K562 (cell line): ENCODE data around the gene IL1RL2. TPM values are rescaled to one million over a fixed set of nuclear protein-coding genes. Genes with fewer than 3 reads are reported as not detected.

Experiments
- ATAC-seq: fragments of 200-7000 bp; cut with Tn5 transposase; 3 replicates; pipeline ENCODE4 v1.9.1; 2020; ENCODE audit warnings: moderate library complexity
- BruUV-seq: library from RNA; stranded (reverse); fragments of 400-500 nt; replicated peaks from 2 replicates; lab custom pipeline; 2021; lab: Mats Ljungman, UMichigan
- CTCF ChIA-PET: fragments of 300-600 bp; formaldehyde crosslinking; extraction: SDS; loops from one replicate; lab custom pipeline; 2021; ENCODE audit warnings: low intra/inter-chr PET ratio; lab: Yijun Ruan, JAX
- POLR2A ChIA-PET: fragments of 300-600, 350-650 bp; sonication (Branson Sonifier 250); formaldehyde crosslinking; extraction: SDS; loops from one replicate; lab custom pipeline; 2021; ENCODE audit warnings: antibody characterized with exemption, inconsistent platforms; lab: Yijun Ruan, JAX
- DNase-seq, 4 experiments: peaks; one replicate each; pipeline versions ENCODE4 v3.0.0 to v3.0.0-alpha.2; 2011 to 2018; ENCODE audit warnings: low spot score in 3 of 4, mixed read lengths in 3 of 4; ENCODE audit errors: extremely low read depth in 1 of 4
- FAIRE-seq: peaks from 2 replicates; lab custom pipeline; 2011; peaks lifted over from hg19 to GRCh38; lab: Jason Lieb, UNC
- H2AFZ ChIP-seq: 2 replicates; pipeline ENCODE4 v1.6.0; 2011; ENCODE audit warnings: low read depth, low read length, control low read depth, inconsistent platforms
- H3K27ac ChIP-seq: fragments of 200-600 bp; 3 replicates; pipeline ENCODE4 v1.8.0; 2011; ENCODE audit warnings: low read depth, mild to moderate bottlenecking, control low read depth, inconsistent platforms, low read length, moderate library complexity, mixed read lengths; ENCODE audit errors: extremely low read depth
- H3K27me3 ChIP-seq, 2 experiments: fragments of 300-600 bp in 1 of 2; 2 replicates in 1 of 2; 3 replicates in 1 of 2; pipeline versions ENCODE4 v1.6.0 to v1.8.0; 2011; ENCODE audit warnings: inconsistent platforms in 2 of 2, low read length in 2 of 2, mild to moderate bottlenecking in 1 of 2, mixed read lengths in 1 of 2, moderate library complexity in 1 of 2; ENCODE audit not compliant: control insufficient read depth in 2 of 2, insufficient read depth in 2 of 2
- H3K36me3 ChIP-seq: fragments of 300-600 bp; 3 replicates; pipeline ENCODE4 v1.8.0; 2011; ENCODE audit warnings: mild to moderate bottlenecking, low read length, inconsistent platforms; ENCODE audit not compliant: control insufficient read depth, insufficient read depth
- H3K4me1 ChIP-seq, 2 experiments: fragments of 200-600 bp in 1 of 2; replicated peaks in 1 of 2; 2 replicates in 1 of 2; 3 replicates in 1 of 2; pipeline versions ENCODE4 v1.5.1 to v1.8.0; 2011; ENCODE audit warnings: inconsistent platforms in 2 of 2, low read length in 2 of 2, mild to moderate bottlenecking in 1 of 2, mixed read lengths in 1 of 2, moderate library complexity in 1 of 2; ENCODE audit not compliant: control insufficient read depth in 2 of 2, insufficient read depth in 2 of 2
- H3K4me2 ChIP-seq: 2 replicates; pipeline ENCODE4 v1.6.1; 2011; ENCODE audit warnings: low read length, control low read depth, inconsistent platforms, mixed read lengths; ENCODE audit not compliant: insufficient read depth
- H3K4me3 ChIP-seq: fragments of 200-600 bp; sonication (generic), shearing (Covaris generic); 2 replicates; pipeline ENCODE4 v1.5.1; 2016; ENCODE audit warnings: control low read depth, inconsistent platforms
- H3K79me2 ChIP-seq: fragments of 200-600 bp; 3 replicates; pipeline ENCODE4 v1.8.0; 2011; ENCODE audit warnings: low read length, inconsistent platforms; ENCODE audit not compliant: control insufficient read depth, insufficient read depth
- H3K9ac ChIP-seq, 2 experiments: 2 replicates each; pipeline versions ENCODE4 v1.6.0 to v1.6.1; 2011; ENCODE audit warnings: low read depth in 2 of 2, low read length in 2 of 2, control low read depth in 1 of 2, inconsistent platforms in 1 of 2, mild to moderate bottlenecking in 1 of 2, mixed read lengths in 1 of 2; ENCODE audit not compliant: insufficient read depth in 1 of 2
- H3K9me1 ChIP-seq: one replicate; pipeline ENCODE4 v1.6.0; 2011; ENCODE audit warnings: inconsistent platforms, mild to moderate bottlenecking, low read length, moderate library complexity; ENCODE audit not compliant: control insufficient read depth, insufficient read depth
- H3K9me3 ChIP-seq: replicated peaks from 2 replicates; pipeline ENCODE4 v1.5.1; 2011; ENCODE audit warnings: low read depth, low read length, inconsistent platforms; ENCODE audit not compliant: control insufficient read depth, insufficient read depth
- H4K20me1 ChIP-seq: replicated peaks from 2 replicates; pipeline ENCODE4 v1.6.1; 2011; ENCODE audit warnings: low read length, inconsistent platforms, mixed read lengths; ENCODE audit not compliant: control insufficient read depth, insufficient read depth
- CBX3 ChIP-seq, 2 experiments: IDR thresholded peaks; 1 replicate in 1 of 2; 2 replicates in 1 of 2; pipeline ENCODE4 v1.6.1; 2012; ENCODE audit warnings: inconsistent platforms in 2 of 2, low read length in 2 of 2, borderline replicate concordance in 1 of 2, control low read depth in 1 of 2
- CREM ChIP-seq: IDR thresholded peaks from 2 replicates; pipeline ENCODE4 v1.6.1; 2014; ENCODE audit warnings: antibody characterized with exemption, low read depth
- DLX4 ChIP-seq: fragments of 250-450 bp; sonication (Bioruptor Pico); IDR thresholded peaks from 2 replicates; pipeline ENCODE4 v1.6.1; 2021; ENCODE audit warnings: mild to moderate bottlenecking
- PHF8 ChIP-seq: fragments of 200-600 bp; sonication (generic); IDR thresholded peaks from 2 replicates; pipeline ENCODE4 v1.6.1; 2012; ENCODE audit warnings: mixed run types, mild to moderate bottlenecking, inconsistent platforms, low read length, moderate library complexity, borderline replicate concordance
- POLR2G ChIP-seq: fragments of 200-400 bp; formaldehyde crosslinking; IDR thresholded peaks from 2 replicates; pipeline ENCODE4 v1.6.1; 2017; ENCODE audit warnings: low read depth, mild to moderate bottlenecking, antibody characterized with exemption, low read length, moderate library complexity
- POLR3G ChIP-seq: IDR thresholded peaks from 2 replicates; pipeline ENCODE4 v1.6.1; 2011; ENCODE audit not compliant: insufficient read length, insufficient replicate concordance; ENCODE audit errors: extremely low read depth
- PRDM10 ChIP-seq: fragments of 450-650 bp; IDR thresholded peaks from 2 replicates; pipeline ENCODE4 v1.6.1; 2018; ENCODE audit not compliant: partially characterized antibody
- PREB ChIP-seq: sonication (generic); formaldehyde crosslinking; IDR thresholded peaks from 2 replicates; pipeline ENCODE4 v1.8.1; 2023; ENCODE audit warnings: mild to moderate bottlenecking, missing genetic modification reagents
- SP2 ChIP-seq: IDR thresholded peaks from 2 replicates; pipeline ENCODE4 v1.6.1; 2011; ENCODE audit warnings: mild to moderate bottlenecking, low read depth, low read length, moderate library complexity; ENCODE audit not compliant: poor library complexity, severe bottlenecking; ENCODE audit errors: extremely low read depth
- TBP ChIP-seq: optimal IDR thresholded peaks from 2 replicates; pipeline ENCODE3; 2011; ENCODE audit warnings: low read depth, low read length, improper control_type of control experiment
- ZBTB9 ChIP-seq: fragments of 450-650 bp; formaldehyde crosslinking; IDR thresholded peaks from 2 replicates; pipeline ENCODE4 v1.4.0; 2020; ENCODE audit warnings: mild to moderate bottlenecking, moderate library complexity
- ZNF395 ChIP-seq: fragments of 200-800 bp; sonication (Bioruptor generic); IDR thresholded peaks from 2 replicates; pipeline ENCODE4 v1.6.1; 2017; ENCODE audit warnings: missing genetic modification characterization, missing compliant biosample characterization
- ZNF551 ChIP-seq: fragments of 250-450 bp; sonication (Bioruptor Pico); IDR thresholded peaks from 2 replicates; pipeline ENCODE4 v1.5.0; 2021; ENCODE audit warnings: mild to moderate bottlenecking, moderate library complexity
- WGBS: fragments of 100-300 bp; shearing (Covaris generic); methylation state at CpG from one replicate; pipeline ENCODE4 v1.1.6; 2016; ENCODE audit warnings: low coverage, mixed read lengths; ENCODE audit not compliant: insufficient coverage; ENCODE audit errors: missing lambda C conversion rate; 5-methylcytosine and 5-hydroxymethylcytosine counted together
- in situ Hi-C: fragments of 300-500 bp; cut with MboI; formaldehyde crosslinking; loops from 4 replicates; pipeline ENCODE4 v1.15.0; 2018; ENCODE audit warnings: inconsistent platforms, mixed read lengths
- intact Hi-C: fragments of 100-400 bp; cut with micrococcal nuclease; formaldehyde crosslinking; loops from 2 replicates; pipeline ENCODE4 v1.14.2; 2022
- polyA plus RNA-seq, 8 experiments: library from polyadenylated mRNA; depleted of rRNA in 4 of 8; stranded (reverse) in 5 of 8; unstranded in 3 of 8; fragments of >200 nt; fragmentation: Nextera tagmentation in 2 of 8; fragmentation: Illumina TruSeq in 1 of 8; extraction: Ambion mirVana in 2 of 8; extraction: Trizol in 1 of 8; gene quantifications; 2 replicates each; pipeline versions ENCODE4 v1.2.1 to v1.2.3, GENCODE V29; 2011 to 2014; ENCODE audit warnings: inconsistent platforms in 1 of 8, missing spikeins in 1 of 8
- total RNA-seq, 7 experiments: library from RNA; depleted of rRNA in 6 of 7; stranded (reverse); fragments of >200 nt in 6 of 7; fragmentation: Illumina TruSeq in 2 of 7; extraction: Trizol in 2 of 7; gene quantifications; 2 replicates each; pipeline versions ENCODE4 v1.2.1 to v1.2.3, GENCODE V29; 2011 to 2021; ENCODE audit warnings: low replicate concordance in 1 of 7

IL1RL2 gene
- total and polyA plus RNA-seq, 9 of the 15 experiments (the other 6 are each of a cell fraction or from before 2014, with no cell fraction given) = not detected

- peak in 1 of 4 experiments; percentile 38 for DNase-seq
- intact Hi-C loops = no loop called here
- Histone ChIP-seq H3K4me2 (peak overlapping the region; percentile 82), H3K27me3 (no peaks in the 10 kb centered on the region), H3K4me3 (peak overlapping the region; percentile 44), H3K9me1 (no peaks in the 10 kb centered on the region), H2AFZ (peak overlapping the region; percentile 99), H3K36me3 (no peaks in the 10 kb centered on the region; the same call in 2 of the 3 replicates), H3K27ac (no peak overlapping the region; the same call in 2 of the 3 replicates), H3K4me1 (peaks cover 14 to 16% of the 10 kb centered on the region in 2 experiments), H3K79me2 (no peaks in the 10 kb centered on the region), H4K20me1 (no peaks in the 10 kb centered on the region), H3K9ac (peak overlapping the region; percentile 60 to 90), H3K9me3 (peaks cover 7% of the 10 kb centered on the region)
- no TSS peak for BruUV-seq
- in situ Hi-C loops = no loop called here
- FAIRE-seq = peak; percentile 6
- CTCF ChIA-PET = no interaction called here
- ATAC-seq = peak; percentile 6
- POLR2A ChIA-PET = interaction anchor here (0.6 to 1.3 kb wide), 7 partner anchors 10 to 728 kb away, joined by 3 read pairs; no protein-coding TSS in a partner anchor
- WGBS = 25% methylated on average over 13 of the region's 42 CpGs
- peak; percentile 59; the same call in 1 of the 2 replicates for TF ChIP-seq PHF8
- TF ChIP-seq TBP = peak; percentile 7
- TF ChIP-seq ZNF395 = no peak
- TF ChIP-seq CREM = no peak
- TF ChIP-seq POLR2G = peak; percentile 9
- TF ChIP-seq SP2 = no peak
- no peak for TF ChIP-seq ZNF551 (CRISPR knock-in tag)
- no peak for TF ChIP-seq DLX4 (CRISPR knock-in tag)
- no peak for TF ChIP-seq ZBTB9
- peak; percentile 39 for TF ChIP-seq PRDM10
- no peak for TF ChIP-seq CBX3 (IDR thresholded peaks at IDR 0.05; ENCODE audit: borderline replicate concordance in 1 of 2, low read length in 2 of 2)
- no peak for TF ChIP-seq POLR3G
- TF ChIP-seq PREB (CRISPR knock-in tag) = no peak
These were observed 43.9 kb upstream of the IL1RL2 start for GRCh38 chr2:102142829-102143449.
